IPS-11a (cell line): ENCODE measurements around the gene BMP7.

Experiments used
- H3K4me3 ChIP-seq: one replicate; pipeline ENCODE4 v1.5.1; 2013; ENCODE audit warnings: low read depth, low read length, control low read depth

BMP7 gene

GRCh38 chr20:57268399-57269076 is 2.1 kb upstream of the BMP7 start:
- no peak overlapping the region for H3K4me3 ChIP-seq

- H3K4me3 ChIP-seq, result peak overlapping the region; percentile 73
These were observed 849 bp upstream of the BMP7 start for GRCh38 chr20:57267158-57267821.

GRCh38 chr20:57265997-57266290 is 497 bp downstream of the BMP7 start:
- peak overlapping the region; percentile 73 for H3K4me3 ChIP-seq

GRCh38 chr20:57265336-57265996 is 975 bp downstream of the BMP7 start:
- H3K4me3 ChIP-seq, result peak overlapping the region; percentile 73

GRCh38 chr20:57264908-57265335 is 1.5 kb downstream of the BMP7 start:
- peak overlapping the region; percentile 73 for H3K4me3 ChIP-seq

- peak overlapping the region; percentile 33 for H3K4me3 ChIP-seq
These were observed 2.3 kb downstream of the BMP7 start for GRCh38 chr20:57263801-57264792.

- no peak overlapping the region for H3K4me3 ChIP-seq
These were observed 3.4 kb downstream of the BMP7 start for GRCh38 chr20:57262784-57263609.

GRCh38 chr20:57262301-57262700 is 4.1 kb downstream of the BMP7 start:
- no peak overlapping the region for H3K4me3 ChIP-seq

- no peak overlapping the region for H3K4me3 ChIP-seq
These were observed 4.8 kb downstream of the BMP7 start for GRCh38 chr20:57261457-57262251.

- no peak overlapping the region for H3K4me3 ChIP-seq
These were observed 5.5 kb downstream of the BMP7 start for GRCh38 chr20:57260934-57261333.

GRCh38 chr20:57259938-57260921 is 6.2 kb downstream of the BMP7 start:
- no peak overlapping the region for H3K4me3 ChIP-seq

GRCh38 chr20:57259121-57259937 is 7.1 kb downstream of the BMP7 start:
- no peak overlapping the region for H3K4me3 ChIP-seq

- no peak overlapping the region for H3K4me3 ChIP-seq
These were observed 8.6 kb downstream of the BMP7 start for GRCh38 chr20:57257701-57258453.

- no peak overlapping the region for H3K4me3 ChIP-seq
These were observed 9.5 kb downstream of the BMP7 start for GRCh38 chr20:57256908-57257307.

- H3K4me3 ChIP-seq, result no peak overlapping the region
These were observed 10.2 kb downstream of the BMP7 start for GRCh38 chr20:57256205-57256604.

- H3K4me3 ChIP-seq, result no peak overlapping the region
These were observed 11.3 kb downstream of the BMP7 start for GRCh38 chr20:57255183-57255582.
